HTR-8/SVneo (cell line): ENCODE measurements around the gene MIPOL1.
"Not testable (repeated sequence)": the region's sequence is repeated elsewhere in the genome, so short reads cannot be mapped to it uniquely, and the experiment has no call there.

Source experiments
- DNase-seq: peaks from one replicate; pipeline ENCODE4 v3.0.0; 2011; ENCODE audit warnings: low spot score, mixed read lengths; ENCODE audit not compliant: insufficient read length
- FAIRE-seq: peaks from 2 replicates; lab custom pipeline; 2011; peaks lifted over from hg19 to GRCh38; lab: Jason Lieb, UNC

The MIPOL1 gene, protein sequence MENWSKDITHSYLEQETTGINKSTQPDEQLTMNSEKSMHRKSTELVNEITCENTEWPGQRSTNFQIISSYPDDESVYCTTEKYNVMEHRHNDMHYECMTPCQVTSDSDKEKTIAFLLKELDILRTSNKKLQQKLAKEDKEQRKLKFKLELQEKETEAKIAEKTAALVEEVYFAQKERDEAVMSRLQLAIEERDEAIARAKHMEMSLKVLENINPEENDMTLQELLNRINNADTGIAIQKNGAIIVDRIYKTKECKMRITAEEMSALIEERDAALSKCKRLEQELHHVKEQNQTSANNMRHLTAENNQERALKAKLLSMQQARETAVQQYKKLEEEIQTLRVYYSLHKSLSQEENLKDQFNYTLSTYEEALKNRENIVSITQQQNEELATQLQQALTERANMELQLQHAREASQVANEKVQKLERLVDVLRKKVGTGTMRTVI

DNA sequence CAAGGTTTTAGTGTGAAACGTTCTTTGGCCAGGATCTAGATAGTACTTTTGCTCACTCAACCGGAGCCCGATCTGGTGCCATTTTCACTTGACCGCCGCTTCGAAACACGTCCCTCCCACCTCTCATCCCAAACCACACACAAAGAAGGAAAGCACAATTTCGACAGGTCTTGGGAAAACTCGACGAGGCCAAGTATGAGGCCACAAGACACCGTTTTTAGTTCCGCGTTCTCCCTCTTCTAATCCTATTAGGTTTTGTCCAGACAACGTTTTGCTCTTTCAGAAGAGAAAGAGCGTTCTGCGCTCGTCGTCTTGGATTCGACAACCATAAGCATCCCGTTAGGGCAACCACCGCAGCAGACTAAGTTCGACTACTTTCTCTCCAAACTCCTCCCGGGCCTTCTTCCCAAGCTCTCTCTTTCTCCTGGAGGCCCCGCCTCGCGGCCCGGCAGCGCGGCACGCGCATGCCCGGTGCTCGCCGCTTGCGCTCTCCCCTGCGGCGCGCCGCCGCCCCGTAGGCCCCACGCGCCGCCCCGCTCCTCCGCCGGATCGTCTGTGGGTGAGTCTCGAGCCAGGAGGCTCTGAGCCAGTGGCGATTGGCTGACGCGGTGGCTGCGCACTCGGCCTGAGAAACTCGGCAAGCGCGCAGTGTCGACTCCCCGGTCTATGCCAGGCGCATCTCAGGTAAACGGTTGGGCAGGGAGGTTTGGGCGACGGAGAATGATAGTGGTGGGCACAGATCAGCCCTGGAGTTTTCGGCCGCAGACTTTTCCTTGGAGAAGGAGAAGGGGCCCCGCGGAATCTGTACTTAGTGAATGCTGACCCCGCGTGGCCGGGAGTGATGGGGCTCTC lies at the start of gene MIPOL1:
TSS of gene MIPOL1 (plus strand) at position 517 of the 852 bp plus-strand sequence. CDS start 49,952 bp downstream, outside the sequence.
- DNase-seq, result peak; percentile 82
- peak; percentile 81 for FAIRE-seq

DNA sequence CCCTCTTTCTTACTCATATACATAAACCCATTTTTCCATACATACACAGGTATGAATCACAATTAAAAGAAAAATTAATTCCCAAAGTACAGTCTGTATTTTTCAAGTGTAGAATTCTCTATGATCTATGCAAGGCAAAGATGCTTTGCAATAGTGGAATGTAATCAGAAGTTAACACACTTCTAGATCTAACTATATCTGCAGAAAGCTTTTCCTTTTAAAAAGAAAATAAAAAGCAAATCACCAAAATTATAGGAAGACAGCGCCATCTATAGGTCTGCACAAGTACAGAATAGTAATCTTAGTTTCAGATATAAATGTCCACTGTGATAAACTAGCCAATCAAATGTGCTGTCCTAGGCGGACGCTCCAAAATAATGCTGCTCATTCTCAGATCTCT lies 47.3 kb upstream of the MIPOL1 start:
- FAIRE-seq (no peak), DNase-seq (peak; percentile 31)

DNA sequence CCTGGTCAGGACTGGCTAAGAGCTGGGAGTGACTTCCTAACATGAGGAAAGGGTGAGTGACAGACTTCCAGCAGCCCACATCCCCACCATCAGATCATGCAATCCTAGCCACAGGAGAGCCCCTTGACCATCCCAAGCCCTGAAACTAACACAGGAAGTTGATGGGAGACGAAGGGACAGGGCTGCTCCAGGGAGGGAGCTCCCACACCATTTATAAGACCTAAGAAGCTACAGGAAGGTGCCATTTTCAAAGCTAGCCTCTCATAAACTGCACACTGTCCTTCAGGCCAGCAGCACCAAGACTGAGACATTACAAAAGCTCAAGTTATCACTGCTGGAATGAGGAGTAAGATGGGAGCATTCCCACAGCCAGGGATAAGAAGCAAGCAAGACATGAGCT lies 44.7 kb upstream of the MIPOL1 start:
- no peak for DNase-seq
- no peak for FAIRE-seq

DNA sequence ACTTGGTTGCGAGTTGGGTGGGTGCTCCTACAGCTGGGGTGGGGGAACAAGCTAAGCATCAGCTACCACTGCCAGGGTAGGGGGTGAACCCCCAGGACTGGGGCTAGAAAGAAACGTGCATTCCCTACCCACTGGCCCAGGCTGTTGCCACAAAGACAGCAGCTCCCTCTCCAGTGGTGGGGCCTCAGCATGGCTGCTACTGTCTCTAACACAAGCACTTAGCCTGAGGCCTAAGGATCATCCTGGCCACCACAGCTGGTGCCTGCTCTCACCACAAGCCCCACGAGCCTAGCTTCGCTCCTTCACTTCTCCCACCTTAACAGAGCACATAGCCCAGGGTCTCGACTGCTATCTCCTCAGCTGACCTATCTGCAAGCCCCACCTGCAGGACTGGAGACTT lies 44.3 kb upstream of the MIPOL1 start:
- FAIRE-seq, result peak; percentile 4
- no peak for DNase-seq

DNA sequence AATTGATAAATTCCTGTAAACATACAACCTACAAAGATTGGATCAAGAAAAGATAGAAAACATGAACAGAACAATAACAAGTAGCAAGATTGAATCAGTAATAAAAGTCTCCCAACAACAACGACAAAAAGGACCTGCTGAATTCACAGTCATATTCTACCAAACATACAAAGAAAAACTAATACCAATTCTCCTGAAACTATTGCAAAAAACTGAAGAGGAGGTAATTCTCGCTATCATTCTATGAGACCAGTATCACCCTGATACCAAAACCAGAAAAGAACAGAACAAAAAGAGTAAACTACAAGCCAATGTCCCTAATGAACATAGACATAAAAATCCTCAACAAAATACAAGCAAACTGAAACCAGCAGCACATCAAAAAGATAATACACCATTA lies 39.8 kb upstream of the MIPOL1 start:
- DNase-seq (no peak), FAIRE-seq (no peak)

DNA sequence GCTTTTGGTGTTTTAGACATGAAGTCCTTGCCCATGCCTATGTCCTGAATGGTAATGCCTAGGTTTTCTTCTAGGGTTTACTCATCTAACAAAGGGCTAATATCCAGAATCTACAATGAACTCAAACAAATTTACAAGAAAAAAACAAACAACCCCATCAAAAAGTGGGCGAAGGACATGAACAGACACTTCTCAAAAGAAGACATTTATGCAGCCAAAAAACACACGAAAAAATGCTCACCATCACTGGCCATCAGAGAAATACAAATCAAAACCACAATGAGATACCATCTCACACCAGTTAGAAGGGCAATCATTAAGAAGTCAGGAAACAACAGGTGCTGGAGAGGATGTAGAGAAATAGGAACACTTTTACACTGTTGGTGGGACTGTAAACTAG lies 35.4 kb upstream of the MIPOL1 start:
- FAIRE-seq, DNase-seq: not testable (repeated sequence)

DNA sequence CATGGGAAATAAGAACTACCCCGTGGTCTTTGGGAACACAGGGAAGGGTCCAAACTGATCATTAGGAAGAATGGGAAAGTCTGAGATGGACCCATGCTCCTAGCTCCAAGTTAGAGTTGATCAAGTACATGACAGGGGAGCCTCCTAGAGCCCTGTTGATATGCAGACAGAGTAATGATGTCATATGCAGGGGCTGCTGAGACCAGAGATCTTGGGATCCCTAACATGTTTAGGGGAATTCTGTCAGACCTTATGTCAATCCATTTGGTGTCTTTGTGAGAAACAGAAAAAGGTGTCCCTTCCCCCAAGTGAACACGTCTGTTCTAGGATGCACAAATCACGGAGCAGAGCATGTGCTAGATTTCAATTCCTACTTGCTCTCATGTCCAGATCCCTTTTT lies 31.9 kb upstream of the MIPOL1 start:
- no peak for FAIRE-seq
- DNase-seq, result no peak

DNA sequence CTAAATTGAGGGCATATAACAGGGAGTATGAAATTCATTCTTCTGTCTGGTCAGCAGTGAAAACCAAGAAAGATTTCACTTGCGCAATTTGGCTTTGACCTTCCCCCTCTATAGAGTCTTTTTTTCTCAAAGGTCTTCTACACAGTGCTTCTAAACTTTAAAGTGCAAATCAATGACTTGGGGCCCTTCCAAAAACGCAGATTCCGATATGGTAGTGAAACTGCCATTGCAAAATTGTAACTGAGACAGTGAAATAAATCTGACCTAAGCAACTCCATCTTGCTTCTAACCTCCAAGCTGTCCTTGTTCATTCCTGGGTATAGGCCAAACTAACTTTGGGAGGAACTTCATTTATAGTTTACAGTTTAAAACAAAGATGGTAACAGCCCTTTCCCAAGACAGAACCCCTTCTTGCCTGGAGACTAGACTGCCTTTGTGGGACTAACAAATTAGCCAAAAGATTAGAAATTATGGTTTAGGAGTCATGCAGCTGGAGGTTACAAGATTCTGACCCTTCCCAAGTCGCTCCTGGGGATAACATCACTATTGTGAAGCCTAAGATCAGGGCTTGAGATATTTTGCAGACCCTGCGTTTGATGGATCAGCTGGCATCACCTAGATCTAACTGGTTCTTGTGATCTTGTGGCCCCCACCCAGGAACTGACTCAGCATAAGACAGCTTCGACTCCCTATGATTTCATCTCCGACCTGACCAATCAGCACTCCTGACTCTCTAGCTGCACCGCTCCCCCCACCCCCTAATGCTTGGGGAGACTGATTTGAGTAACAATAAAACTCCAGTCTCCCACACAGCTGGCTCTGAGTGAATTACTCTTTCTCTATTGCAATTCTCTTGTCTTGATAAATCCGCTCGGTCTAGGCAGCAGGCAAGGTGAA lies 30.3 kb upstream of the MIPOL1 start:
- DNase-seq (no peak), FAIRE-seq (no peak)

DNA sequence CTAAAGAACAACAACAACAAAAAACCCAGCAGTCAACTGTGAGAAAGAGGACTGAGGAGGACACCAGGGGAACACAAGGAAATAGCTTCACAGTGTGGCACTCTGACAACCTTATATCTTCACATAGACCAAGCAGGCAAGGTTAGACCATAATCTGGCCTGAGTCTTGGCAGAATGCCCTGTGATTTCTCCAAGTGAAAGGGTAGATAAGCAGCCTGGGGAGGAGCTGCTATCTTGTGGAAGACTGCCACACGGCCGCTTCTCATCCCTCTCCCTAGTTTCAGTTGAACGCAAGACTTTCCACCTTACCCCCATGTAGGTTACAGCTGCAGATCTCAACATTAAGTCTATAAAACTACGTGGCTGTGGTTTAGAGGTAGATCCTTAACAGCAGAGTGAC lies 29.0 kb upstream of the MIPOL1 start:
- DNase-seq (no peak), FAIRE-seq (no peak)

DNA sequence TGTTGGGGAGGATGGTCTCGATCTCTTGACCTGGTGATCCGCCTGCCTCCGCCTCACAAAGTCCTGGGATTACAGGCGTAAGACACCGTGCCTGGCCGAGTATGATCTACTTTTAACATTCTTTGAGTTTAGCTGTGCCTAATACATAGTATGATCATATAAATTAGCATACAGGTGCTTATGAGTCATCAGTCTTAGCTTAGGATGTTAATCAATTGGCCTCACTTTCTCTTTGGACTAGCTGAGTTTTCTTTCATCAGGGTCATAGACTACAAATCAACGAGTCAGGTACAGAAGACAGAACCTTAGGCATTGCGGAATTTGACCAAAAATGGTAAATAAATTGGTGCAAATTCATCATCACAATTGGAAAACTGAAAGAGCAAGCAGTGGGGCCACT lies 27.5 kb upstream of the MIPOL1 start:
- DNase-seq (no peak), FAIRE-seq (no peak)

DNA sequence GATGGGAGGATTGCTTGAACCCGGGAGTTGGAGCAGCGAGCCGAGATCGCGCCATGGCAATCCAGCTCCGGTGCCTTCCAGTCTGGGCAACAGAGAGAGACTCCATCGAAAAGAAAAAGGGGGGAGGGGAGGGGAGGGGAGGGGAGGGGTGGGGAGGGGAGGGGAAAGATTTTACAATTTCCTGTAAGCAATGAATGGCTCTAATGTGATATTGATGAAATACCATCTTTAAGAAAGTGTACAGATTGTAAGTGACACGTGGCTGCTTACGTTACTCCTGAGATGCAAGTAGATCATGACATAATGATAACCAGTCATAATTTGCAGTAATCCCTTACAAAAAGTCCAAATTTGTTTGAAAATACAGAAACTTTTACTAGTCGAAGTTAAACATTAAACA lies 26.7 kb upstream of the MIPOL1 start:
- FAIRE-seq (no peak), DNase-seq (no peak)

DNA sequence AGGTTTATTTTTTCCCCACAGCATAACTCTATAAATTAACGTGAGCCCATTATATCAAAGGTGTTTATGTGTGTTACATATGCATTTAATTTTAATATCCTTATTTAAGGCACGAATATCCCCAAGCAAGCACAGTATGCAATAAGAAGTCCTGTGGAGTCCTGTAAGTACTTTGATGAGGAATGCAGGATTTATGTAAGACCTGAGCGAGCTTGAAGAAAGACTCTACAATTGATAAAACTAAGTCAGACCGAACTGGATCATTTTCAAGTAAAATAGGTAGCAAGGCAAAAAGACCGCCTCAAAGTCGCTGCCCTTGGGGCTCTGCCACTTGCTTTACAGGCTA lies 26.1 kb upstream of the MIPOL1 start:
- no peak for FAIRE-seq
- no peak for DNase-seq

DNA sequence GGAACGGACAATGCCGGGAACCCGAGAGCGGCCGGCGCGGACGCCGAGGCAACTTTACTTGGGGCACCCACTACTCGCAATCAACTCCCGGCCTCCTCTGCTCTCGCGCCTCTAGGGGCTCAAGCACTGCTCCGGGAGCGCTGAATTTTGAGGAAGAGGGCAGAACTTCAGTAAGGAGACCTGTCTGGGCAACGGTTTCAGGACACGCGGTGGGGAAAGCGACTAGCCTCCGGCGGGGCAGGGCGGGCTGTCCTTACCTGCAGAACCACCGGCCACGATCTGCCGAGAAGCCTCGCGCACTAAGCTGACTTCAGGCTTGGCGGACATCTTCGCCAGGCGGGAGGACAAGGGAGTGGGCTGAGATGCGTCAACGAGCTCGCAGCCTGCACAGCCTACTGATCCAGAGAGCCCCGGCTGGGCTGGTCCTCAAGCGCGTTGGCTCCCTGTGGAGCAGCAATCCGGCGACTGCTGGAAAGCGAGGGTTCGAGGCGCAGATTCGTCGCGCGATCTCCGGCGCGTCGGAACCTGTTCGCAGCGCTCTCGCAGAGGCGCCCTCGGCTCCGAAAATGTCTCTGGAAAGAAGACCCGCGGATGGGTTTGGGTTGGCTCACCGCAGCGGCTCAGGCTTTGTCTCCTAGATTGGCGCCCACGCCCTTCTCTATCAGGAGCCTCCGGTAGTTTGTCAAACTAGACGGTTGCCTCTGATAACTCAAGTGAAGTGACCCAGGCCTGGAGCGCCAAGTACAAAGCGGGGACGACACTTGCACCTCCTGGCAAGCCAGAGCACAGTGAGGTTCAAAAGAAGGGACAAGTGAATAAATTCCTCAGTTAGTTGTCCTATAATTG lies 25.5 kb upstream of the MIPOL1 start, which contains the start of gene SLC25A21:
TSS of gene SLC25A21 (minus strand) at position 583 of the 846 bp plus-strand sequence.
- DNase-seq (peak; percentile 76), FAIRE-seq (peak; percentile 87)

DNA sequence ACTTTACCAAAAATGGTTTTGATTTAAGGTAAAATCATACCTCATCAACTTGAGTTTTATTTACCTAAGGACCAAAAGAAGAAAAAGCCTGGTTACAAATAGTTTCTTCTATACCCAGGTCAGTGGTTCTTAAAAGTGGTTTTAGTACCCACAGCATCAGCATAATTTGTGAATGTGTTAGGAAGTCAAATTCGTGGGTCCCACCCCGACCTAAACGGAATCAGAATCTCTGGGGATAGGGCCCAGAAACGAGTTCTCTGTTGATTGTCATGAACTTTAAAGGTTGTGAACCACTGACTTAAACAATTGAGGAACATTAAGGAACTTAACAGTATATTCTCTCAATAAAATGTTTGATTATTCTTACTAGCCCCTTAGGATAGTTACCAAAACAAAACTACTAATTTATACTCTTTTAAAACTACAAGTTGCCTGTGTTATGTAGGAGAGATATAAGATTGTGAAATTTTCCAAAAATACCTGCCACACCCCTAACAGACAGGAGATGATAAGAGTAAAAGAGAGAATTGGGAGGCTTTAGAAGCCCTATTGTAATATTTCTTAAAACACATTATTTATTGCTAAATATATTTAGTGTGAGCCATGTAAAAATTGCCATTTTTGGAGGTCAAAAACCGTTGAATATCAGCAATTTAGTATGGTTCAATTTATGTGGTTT lies 24.7 kb upstream of the MIPOL1 start:
- no peak for FAIRE-seq
- no peak for DNase-seq

DNA sequence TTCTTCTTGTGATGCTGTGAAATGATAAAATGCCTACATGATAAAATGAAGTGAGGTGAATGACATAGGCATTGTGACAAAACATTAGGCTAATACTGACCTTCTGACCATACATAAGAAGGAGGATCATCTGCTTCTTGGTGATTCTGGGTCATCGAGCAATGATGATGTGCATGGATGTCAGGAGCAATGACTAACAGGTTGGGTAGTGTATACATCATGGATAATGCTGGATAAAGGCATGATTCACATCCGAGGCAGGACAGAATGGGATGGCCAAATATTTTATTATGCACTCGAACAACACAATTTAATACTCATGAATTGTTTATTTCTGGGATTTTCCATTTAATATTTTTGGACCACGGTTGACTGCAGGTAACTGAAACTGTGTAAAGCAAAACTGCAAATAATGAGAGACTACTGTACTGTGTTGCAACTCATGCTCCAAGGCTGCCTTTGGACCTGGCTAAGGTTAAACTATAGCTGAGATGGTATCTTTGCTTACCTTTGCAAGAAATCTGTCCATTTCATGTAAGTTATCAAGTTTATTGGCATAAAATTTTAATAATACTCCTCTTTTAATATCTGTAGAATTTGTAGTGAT lies 17.7 kb upstream of the MIPOL1 start:
- FAIRE-seq (no peak), DNase-seq (no peak)

DNA sequence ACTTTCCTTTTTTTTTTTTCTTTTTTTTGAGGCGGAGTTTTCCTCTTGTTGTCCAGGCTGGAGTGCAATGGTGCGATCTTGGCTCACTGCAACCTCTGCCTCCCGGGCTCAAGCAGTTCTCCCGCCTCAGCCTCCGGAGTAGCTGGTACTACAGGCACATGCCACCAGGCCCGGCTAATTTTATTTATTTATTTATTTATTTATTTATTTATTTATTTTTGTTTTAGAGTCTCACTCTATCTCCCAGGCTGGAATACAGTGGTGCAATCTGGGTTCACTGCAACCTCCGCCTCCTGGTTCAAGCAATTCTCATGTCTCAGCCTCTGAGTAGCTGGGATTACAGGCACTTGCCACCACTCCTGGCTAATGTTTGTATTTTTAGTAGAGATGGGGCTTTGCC lies 16.9 kb upstream of the MIPOL1 start:
- FAIRE-seq, DNase-seq: not testable (repeated sequence)

DNA sequence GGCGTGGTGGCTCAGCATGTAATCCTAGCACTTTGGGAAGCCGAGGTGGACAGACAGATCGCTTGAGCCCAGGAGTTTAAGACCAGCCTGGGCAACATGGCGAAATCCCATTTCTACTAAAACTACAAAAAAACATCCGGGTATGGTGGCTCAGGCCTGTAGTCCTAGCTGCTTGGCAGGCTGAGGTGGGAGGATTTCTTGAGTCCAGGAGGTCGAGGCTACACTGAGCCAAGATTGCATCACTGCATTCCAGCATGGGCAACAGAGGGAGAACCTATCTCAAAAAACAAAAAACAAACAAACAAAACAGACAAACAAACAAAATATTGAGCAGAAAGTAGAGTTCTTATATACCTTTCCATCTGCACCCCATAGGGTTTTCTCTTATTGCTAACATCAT lies 16.3 kb upstream of the MIPOL1 start:
- DNase-seq, result no peak
- FAIRE-seq, result no peak

DNA sequence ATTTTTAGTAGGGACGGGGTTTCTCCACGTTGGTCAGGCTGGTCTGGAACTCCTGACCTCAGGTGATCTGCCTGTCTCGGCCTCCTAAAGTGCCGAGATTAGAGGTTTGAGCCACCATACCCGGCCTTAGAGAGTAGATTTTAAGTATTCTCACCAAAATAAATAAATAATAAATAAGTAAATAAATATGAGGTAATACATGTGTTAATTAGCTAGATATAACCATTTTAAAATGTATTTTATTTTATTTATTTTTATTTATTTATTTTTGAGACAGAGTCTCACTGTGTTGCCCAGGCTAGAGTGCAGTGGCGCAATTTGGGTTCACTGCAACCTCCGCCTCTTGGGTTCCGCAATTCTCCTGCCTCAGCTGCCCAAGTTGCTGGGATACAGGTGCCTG lies 13.2 kb upstream of the MIPOL1 start:
- FAIRE-seq, DNase-seq: not testable (repeated sequence)
